IPS DF 6.9 (cell line): ENCODE data around the gene HOXA13.

Experiments
- DNase-seq: peaks from one replicate; pipeline ENCODE4 v3.0.0-alpha.2; 2013; ENCODE audit warnings: low read depth, low spot score
- H3K27ac ChIP-seq: one replicate; pipeline ENCODE4 v1.5.1; 2013; ENCODE audit warnings: low read length, control low read depth
- H3K27me3 ChIP-seq: 2 replicates; pipeline ENCODE4 v1.6.1; 2013; ENCODE audit warnings: mild to moderate bottlenecking, low read length; ENCODE audit not compliant: control insufficient read depth, insufficient read depth
- H3K36me3 ChIP-seq: 2 replicates; pipeline ENCODE4 v1.6.1; 2013; ENCODE audit warnings: low read length; ENCODE audit not compliant: control insufficient read depth, insufficient read depth
- H3K4me1 ChIP-seq: 2 replicates; pipeline ENCODE4 v1.6.1; 2013; ENCODE audit warnings: low read length; ENCODE audit not compliant: control insufficient read depth, insufficient read depth
- H3K4me3 ChIP-seq: 2 replicates; pipeline ENCODE4 v1.5.1; 2013; ENCODE audit warnings: mild to moderate bottlenecking, low read length
- H3K9me3 ChIP-seq: 2 replicates; pipeline ENCODE4 v1.6.1; 2013; ENCODE audit warnings: low read length, inconsistent platforms; ENCODE audit not compliant: control insufficient read depth, insufficient read depth
- WGBS: extraction: QIAGEN DNeasy Blood & Tissue Kit; methylation state at CpG from one replicate; pipeline ENCODE4 v1.1.7; 2013; ENCODE audit warnings: mixed read lengths, missing lambda C conversion rate; ENCODE audit not compliant: insufficient read length, insufficient coverage; 5-methylcytosine and 5-hydroxymethylcytosine counted together

HOXA13 gene

GRCh38 chr7:27159266-27160144, 40.4 kb downstream of the HOXA13 start:
- DNase-seq: no peak
- H3K4me1 ChIP-seq: peaks cover 3% of the 10 kb centered on the region; the same call in 1 of the 2 replicates
- no peak overlapping the region for H3K4me3 ChIP-seq
- peaks cover 95% of the 10 kb centered on the region for H3K27me3 ChIP-seq
- no CpG with 5 or more reads among the region's 27 CpGs for WGBS
- H3K9me3 ChIP-seq: no peaks in the 10 kb centered on the region
- H3K27ac ChIP-seq: no peak overlapping the region
- no peaks in the 10 kb centered on the region for H3K36me3 ChIP-seq

- no peak overlapping the region for H3K27ac ChIP-seq
- WGBS: no CpG with 5 or more reads among the region's 35 CpGs
- no peak overlapping the region for H3K4me3 ChIP-seq
- peaks cover 3% of the 10 kb centered on the region; the same call in 1 of the 2 replicates for H3K4me1 ChIP-seq
- H3K9me3 ChIP-seq: no peaks in the 10 kb centered on the region
- no peaks in the 10 kb centered on the region for H3K36me3 ChIP-seq
- peaks cover 95% of the 10 kb centered on the region for H3K27me3 ChIP-seq
- DNase-seq: no peak
These were observed 41.2 kb downstream of the HOXA13 start for GRCh38 chr7:27158436-27159265.

- Histone ChIP-seq H3K9me3 (no peaks in the 10 kb centered on the region), H3K36me3 (no peaks in the 10 kb centered on the region), H3K27me3 (peaks cover 95% of the 10 kb centered on the region), H3K4me3 (no peak overlapping the region), H3K4me1 (peaks cover 3% of the 10 kb centered on the region; the same call in 1 of the 2 replicates), H3K27ac (no peak overlapping the region)
- no peak for DNase-seq
- WGBS: no CpG with 5 or more reads among the region's 30 CpGs
These were observed 42.0 kb downstream of the HOXA13 start for GRCh38 chr7:27157702-27158431.

DNA sequence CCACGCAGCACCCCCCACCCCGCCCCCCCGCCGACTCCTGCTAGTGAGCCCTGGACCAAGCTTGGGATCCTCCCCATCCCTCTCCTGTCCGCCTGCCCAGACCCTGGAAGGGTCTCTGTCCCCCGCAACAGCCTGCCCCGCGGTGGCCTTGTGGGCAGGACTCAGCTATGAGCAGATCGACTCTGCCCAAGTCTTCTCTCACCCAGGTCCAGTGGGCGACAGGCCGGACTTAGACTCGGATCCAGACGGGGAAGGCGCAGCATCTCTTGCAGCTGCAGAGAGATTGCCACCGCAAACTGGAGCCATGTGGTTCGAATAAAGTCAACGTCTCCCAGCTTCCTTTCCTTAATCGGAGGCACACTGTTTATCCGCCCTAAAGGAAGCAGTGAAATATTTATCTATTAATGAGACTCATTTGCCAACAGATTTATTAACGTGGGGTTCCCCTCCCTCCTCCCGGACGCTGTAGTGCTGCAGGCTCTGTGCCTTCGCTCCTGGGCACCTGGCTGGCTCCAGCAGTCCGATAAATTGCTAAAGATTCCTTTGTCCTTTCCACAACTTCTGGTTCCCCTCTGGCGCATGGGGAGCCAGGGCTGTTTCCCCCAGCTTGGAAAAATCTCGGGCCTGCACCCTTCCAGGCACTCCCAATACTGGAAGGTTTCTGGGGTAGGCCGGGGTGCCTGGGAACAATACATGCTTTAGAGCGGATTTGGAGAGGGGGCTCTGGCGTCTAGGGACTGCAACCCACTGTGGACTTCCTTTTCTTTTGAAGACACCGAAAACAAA, 42.8 kb downstream of the HOXA13 start:
- H3K9me3 ChIP-seq: no peaks in the 10 kb centered on the region
- no peak for DNase-seq
- no peak overlapping the region for H3K4me3 ChIP-seq
- peaks cover 97% of the 10 kb centered on the region for H3K27me3 ChIP-seq
- no peaks in the 10 kb centered on the region for H3K36me3 ChIP-seq
- H3K27ac ChIP-seq: no peak overlapping the region
- peaks cover 3% of the 10 kb centered on the region for H3K4me1 ChIP-seq
- no CpG with 5 or more reads among the region's 30 CpGs for WGBS

DNA sequence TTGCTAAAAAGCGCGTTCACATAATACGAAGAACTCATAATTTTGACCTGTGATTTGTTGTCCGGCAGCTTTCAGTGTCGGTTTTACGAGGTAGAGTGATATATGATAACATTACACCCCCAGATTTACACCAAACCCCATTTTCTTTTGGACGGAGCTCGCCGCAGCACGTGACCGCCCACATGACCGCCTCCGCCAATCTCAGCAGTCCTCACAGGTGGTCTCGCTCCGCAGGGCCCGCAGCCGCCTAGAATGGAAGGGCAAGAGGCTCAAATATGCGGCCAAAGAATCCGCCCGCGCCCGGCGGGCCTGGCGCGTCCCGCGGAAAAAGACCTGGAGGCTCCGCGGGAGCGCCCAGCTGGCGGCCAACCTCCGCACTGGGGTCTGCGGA, 43.4 kb downstream of the HOXA13 start, which contains the start of gene HOXA7:
Gene HOXA7, minus strand, starts transcription at position 168 of the 391 bp plus-strand sequence. Its CDS starts 130 bp downstream, at position 38.
- H3K4me3 ChIP-seq: peak within 1 kb of the TSS; percentile 10; the same call in 1 of the 2 replicates
- no peaks in the 10 kb centered on the region for H3K9me3 ChIP-seq
- H3K27me3 ChIP-seq: peaks cover 97% of the 10 kb centered on the region
- whole genome bisulfite sequencing: no CpG with 5 or more reads among the region's 33 CpGs
- H3K36me3 ChIP-seq: no peaks in the 10 kb centered on the region
- H3K4me1 ChIP-seq: peaks cover 3% of the 10 kb centered on the region
- H3K27ac ChIP-seq: no peak within 1 kb of the TSS
- DNase-seq: no peak

GRCh38 chr7:27155816-27156507, 43.9 kb downstream of the HOXA13 start:
- Histone ChIP-seq H3K4me1 (peaks cover 3% of the 10 kb centered on the region), H3K27me3 (peaks cover 98% of the 10 kb centered on the region), H3K4me3 (peak overlapping the region; percentile 10; the same call in 1 of the 2 replicates), H3K9me3 (no peaks in the 10 kb centered on the region), H3K27ac (no peak overlapping the region), H3K36me3 (no peaks in the 10 kb centered on the region)
- WGBS: no CpG with 5 or more reads among the region's 63 CpGs
- no peak for DNase-seq

- peaks cover 3% of the 10 kb centered on the region for H3K4me1 ChIP-seq
- no CpG with 5 or more reads among the region's 48 CpGs for WGBS
- H3K27me3 ChIP-seq: peaks cover 99% of the 10 kb centered on the region
- no peak overlapping the region for H3K27ac ChIP-seq
- H3K4me3 ChIP-seq: no peak overlapping the region
- no peaks in the 10 kb centered on the region for H3K36me3 ChIP-seq
- H3K9me3 ChIP-seq: no peaks in the 10 kb centered on the region
- DNase-seq: no peak
These were observed 44.7 kb downstream of the HOXA13 start for GRCh38 chr7:27154901-27155815.

DNA sequence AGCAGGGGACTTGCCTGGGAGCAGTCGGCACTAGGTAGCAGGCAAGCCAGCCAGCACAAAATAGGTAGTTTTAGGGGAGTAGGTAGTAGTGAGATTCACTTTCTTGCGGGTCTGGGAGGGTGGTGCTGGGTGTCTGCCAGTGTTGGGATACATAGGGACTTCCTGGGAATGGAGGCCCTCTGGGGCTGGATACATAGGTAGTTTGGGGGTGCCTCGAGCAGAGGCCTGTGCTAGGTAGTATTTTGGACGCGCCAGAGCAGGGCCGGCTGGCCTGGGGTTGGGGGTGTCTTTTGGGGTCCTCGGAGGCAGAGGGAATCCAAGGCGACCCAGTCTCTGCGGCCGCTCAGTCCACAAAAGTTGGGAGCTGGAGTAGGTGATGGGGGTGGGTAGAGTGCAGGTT, 45.5 kb downstream of the HOXA13 start:
- Histone ChIP-seq H3K27ac (no peak overlapping the region), H3K9me3 (no peaks in the 10 kb centered on the region), H3K27me3 (peaks cover 97% of the 10 kb centered on the region), H3K36me3 (no peaks in the 10 kb centered on the region), H3K4me3 (no peak overlapping the region), H3K4me1 (peaks cover 3% of the 10 kb centered on the region)
- WGBS: no CpG with 5 or more reads among the region's 10 CpGs
- DNase-seq: no peak
